Thymus (tissue), 14 donors: Measurements from ENCODE around the gene CRIP1. TPM values are rescaled to one million over a fixed set of nuclear protein-coding genes. Genes with fewer than 3 reads are reported as not detected.

Experiments used
- DNase-seq, 9 donors: peaks; one replicate each; pipeline ENCODE4 v3.0.0-alpha.2; 2013; ENCODE audit warnings: low spot score in 9 of 9, low read depth in 6 of 9, missing footprints in 1 of 9
- H3K27ac ChIP-seq, 2 donors: one replicate each; pipeline ENCODE4 v1.5.1; 2013; ENCODE audit warnings: control low read depth in 1 of 2, low read depth in 1 of 2, low read length in 1 of 2, mild to moderate bottlenecking in 1 of 2, moderate library complexity in 1 of 2
- H3K27me3 ChIP-seq, 2 donors: one replicate each; pipeline ENCODE4 v1.5.1; 2013; ENCODE audit warnings: low read length in 1 of 2; ENCODE audit not compliant: control insufficient read depth in 2 of 2, insufficient read depth in 1 of 2
- H3K36me3 ChIP-seq, 2 donors: one replicate each; pipeline ENCODE4 v1.5.1; 2013; ENCODE audit warnings: low read length in 1 of 2, mild to moderate bottlenecking in 1 of 2, moderate library complexity in 1 of 2; ENCODE audit not compliant: control insufficient read depth in 2 of 2, insufficient read depth in 2 of 2
- H3K4me1 ChIP-seq, 2 donors: one replicate each; pipeline ENCODE4 v1.5.1; 2013; ENCODE audit warnings: low read length in 2 of 2; ENCODE audit not compliant: control insufficient read depth in 2 of 2, insufficient read depth in 2 of 2
- H3K4me3 ChIP-seq, 2 donors: one replicate each; pipeline ENCODE4 v1.5.1; 2013; ENCODE audit warnings: low read length in 2 of 2, control low read depth in 1 of 2, mild to moderate bottlenecking in 1 of 2
- H3K9me3 ChIP-seq, 2 donors: one replicate each; pipeline ENCODE4 v1.5.1; 2013; ENCODE audit warnings: low read length in 1 of 2, mild to moderate bottlenecking in 1 of 2; ENCODE audit not compliant: control insufficient read depth in 2 of 2, insufficient read depth in 1 of 2
- WGBS: extraction: QIAGEN DNeasy Blood & Tissue Kit; methylation state at CpG from one replicate; pipeline ENCODE4 v1.1.7; 2013; 5-methylcytosine and 5-hydroxymethylcytosine counted together
- long read RNA-seq, 10 donors: transcript quantifications; one replicate each; lab custom pipeline, GENCODE V29; 2026
- polyA plus RNA-seq: library from polyadenylated mRNA; stranded (reverse); fragments of 200-250 nt; gene quantifications from one replicate; pipeline ENCODE4 v1.2.3, GENCODE V29; 2013
- total RNA-seq: library from RNA; stranded (reverse); fragments of 120-200 nt; gene quantifications from one replicate; pipeline ENCODE4 v1.2.4, GENCODE V29; 2013
- donor health status: healthy.

Gene CRIP1
- total RNA-seq (108 TPM), polyA plus RNA-seq (471 TPM)
- long read RNA-seq, donor 1, partial matches to known transcripts = 0 of 6 reads
- long read RNA-seq, donor 1, other reads (novel, unspliced or antisense) = 0 of 6 reads
- long read RNA-seq, donor 2 = 0 reads
- long read RNA-seq, donor 3, transcript CRIP1-204 (2 exons, 1,443 nt) = minor isoform, 8 of 193 reads
- long read RNA-seq, donor 3, transcript CRIP1-206 (3 exons, 2,241 nt) = minor isoform, 12 of 193 reads
- long read RNA-seq, donor 3, transcript CRIP1-201 (5 exons, 1,311 nt) = major isoform, 131 of 193 reads
- long read RNA-seq, donor 3, transcript CRIP1-205 (4 exons, 638 nt) = minor isoform, 37 of 193 reads
- long read RNA-seq, donor 3, partial matches to known transcripts = 5 of 193 reads
- long read RNA-seq, donor 3, other reads (novel, unspliced or antisense) = 0 of 193 reads
- long read RNA-seq, donor 4, transcript CRIP1-204 (2 exons, 1,443 nt) = minor isoform, 5 of 105 reads
- long read RNA-seq, donor 4, transcript CRIP1-205 (4 exons, 638 nt) = minor isoform, 22 of 105 reads
- long read RNA-seq, donor 4, transcript CRIP1-201 (5 exons, 1,311 nt) = major isoform, 72 of 105 reads
- long read RNA-seq, donor 4, transcript CRIP1-206 (3 exons, 2,241 nt) = minor isoform, 6 of 105 reads
- long read RNA-seq, donor 4, partial matches to known transcripts = 0 of 105 reads
- long read RNA-seq, donor 4, other reads (novel, unspliced or antisense) = 0 of 105 reads
- long read RNA-seq, donor 5, transcript CRIP1-206 (3 exons, 2,241 nt) = minor isoform, 16 of 205 reads
- long read RNA-seq, donor 5, transcript CRIP1-204 (2 exons, 1,443 nt) = minor isoform, 5 of 205 reads
- long read RNA-seq, donor 5, transcript CRIP1-205 (4 exons, 638 nt) = minor isoform, 25 of 205 reads
- long read RNA-seq, donor 5, transcript CRIP1-201 (5 exons, 1,311 nt) = major isoform, 159 of 205 reads
- long read RNA-seq, donor 5, partial matches to known transcripts = 0 of 205 reads
- long read RNA-seq, donor 5, other reads (novel, unspliced or antisense) = 0 of 205 reads
- long read RNA-seq, donor 6, transcript CRIP1-201 (5 exons, 1,311 nt) = major isoform, 84 of 98 reads
- long read RNA-seq, donor 6, transcript CRIP1-205 (4 exons, 638 nt) = minor isoform, 8 of 98 reads
- long read RNA-seq, donor 6, partial matches to known transcripts = 0 of 98 reads
- long read RNA-seq, donor 6, other reads (novel, unspliced or antisense) = 0 of 98 reads
- long read RNA-seq, donor 7, transcript CRIP1-201 (5 exons, 1,311 nt) = major isoform, 77 of 103 reads
- long read RNA-seq, donor 7, transcript CRIP1-205 (4 exons, 638 nt) = minor isoform, 19 of 103 reads
- long read RNA-seq, donor 7, partial matches to known transcripts = 0 of 103 reads
- long read RNA-seq, donor 7, other reads (novel, unspliced or antisense) = 0 of 103 reads
- long read RNA-seq, donor 8, transcript CRIP1-201 (5 exons, 1,311 nt) = major isoform, 45 of 49 reads
- long read RNA-seq, donor 8, partial matches to known transcripts = 0 of 49 reads
- long read RNA-seq, donor 8, other reads (novel, unspliced or antisense) = 0 of 49 reads
- long read RNA-seq, donor 9, transcript CRIP1-205 (4 exons, 638 nt) = minor isoform, 10 of 61 reads
- long read RNA-seq, donor 9, transcript CRIP1-201 (5 exons, 1,311 nt) = major isoform, 47 of 61 reads
- long read RNA-seq, donor 9, partial matches to known transcripts = 0 of 61 reads
- long read RNA-seq, donor 9, other reads (novel, unspliced or antisense) = 0 of 61 reads
- long read RNA-seq, donor 10, transcript CRIP1-205 (4 exons, 638 nt) = minor isoform, 14 of 90 reads
- long read RNA-seq, donor 10, transcript CRIP1-206 (3 exons, 2,241 nt) = minor isoform, 5 of 90 reads
- long read RNA-seq, donor 10, transcript CRIP1-201 (5 exons, 1,311 nt) = major isoform, 70 of 90 reads
- long read RNA-seq, donor 10, partial matches to known transcripts = 0 of 90 reads
- long read RNA-seq, donor 10, other reads (novel, unspliced or antisense) = 0 of 90 reads

GRCh38 chr14:105486163-105486973 is at the start of gene CRIP1:
TSS of gene CRIP1 (plus strand) at chr14:105486886. CDS start at chr14:105487260, 374 bp downstream.
- H3K4me1 ChIP-seq = peaks cover 31 to 74% of the 10 kb centered on the region in 2 donors
- 10% methylated on average over 56 of the region's 56 CpGs for WGBS
- peak within 1 kb of the TSS; percentile 66 to 86 for H3K27ac ChIP-seq
- DNase-seq = no peak
- H3K27me3 ChIP-seq = peaks cover 17 to 68% of the 10 kb centered on the region in 2 donors
- no peaks in the 10 kb centered on the region for H3K36me3 ChIP-seq
- H3K9me3 ChIP-seq = peaks cover 0 to 2% of the 10 kb centered on the region in 2 donors
- peak within 1 kb of the TSS; percentile 61 to 62 for H3K4me3 ChIP-seq

GRCh38 chr14:105436891-105437722 is 49.6 kb upstream of the CRIP1 start:
- H3K9me3 ChIP-seq = peaks cover 2 to 16% of the 10 kb centered on the region in 2 donors
- no peak for DNase-seq
- no peak overlapping the region for H3K27ac ChIP-seq
- H3K27me3 ChIP-seq = no peaks in the 10 kb centered on the region
- WGBS = 93% methylated on average over 31 of the region's 31 CpGs
- H3K4me1 ChIP-seq = no peaks in the 10 kb centered on the region
- H3K4me3 ChIP-seq = no peak overlapping the region
- H3K36me3 ChIP-seq = peaks cover 28 to 46% of the 10 kb centered on the region in 2 donors

GRCh38 chr14:105437723-105438500 is 48.8 kb upstream of the CRIP1 start:
- H3K4me3 ChIP-seq = no peak overlapping the region
- no peak for DNase-seq
- no peaks in the 10 kb centered on the region for H3K4me1 ChIP-seq
- H3K9me3 ChIP-seq = peaks cover 3 to 16% of the 10 kb centered on the region in 2 donors
- H3K27ac ChIP-seq = no peak overlapping the region
- 98% methylated on average over 18 of the region's 18 CpGs for WGBS
- peaks cover 35 to 54% of the 10 kb centered on the region in 2 donors for H3K36me3 ChIP-seq
- H3K27me3 ChIP-seq = no peaks in the 10 kb centered on the region

GRCh38 chr14:105439179-105439578 is 47.5 kb upstream of the CRIP1 start:
- Histone ChIP-seq H3K9me3 (peaks cover 3 to 16% of the 10 kb centered on the region in 2 donors), H3K27me3 (no peaks in the 10 kb centered on the region), H3K36me3 (peaks cover 42 to 58% of the 10 kb centered on the region in 2 donors), H3K4me1 (no peaks in the 10 kb centered on the region), H3K4me3 (no peak overlapping the region), H3K27ac (no peak overlapping the region)
- no peak for DNase-seq
- 95% methylated on average over 11 of the region's 11 CpGs for WGBS

GRCh38 chr14:105439710-105440553 is 46.8 kb upstream of the CRIP1 start:
- Histone ChIP-seq H3K4me1 (no peaks in the 10 kb centered on the region), H3K4me3 (no peak overlapping the region), H3K36me3 (peaks cover 42 to 60% of the 10 kb centered on the region in 2 donors), H3K9me3 (peaks cover 3 to 16% of the 10 kb centered on the region in 2 donors), H3K27ac (no peak overlapping the region), H3K27me3 (no peaks in the 10 kb centered on the region)
- no peak for DNase-seq
- WGBS = 96% methylated on average over 33 of the region's 33 CpGs

- Histone ChIP-seq H3K4me3 (no peak overlapping the region), H3K27ac (no peak overlapping the region), H3K27me3 (no peaks in the 10 kb centered on the region), H3K4me1 (no peaks in the 10 kb centered on the region), H3K36me3 (peaks cover 42 to 66% of the 10 kb centered on the region in 2 donors), H3K9me3 (peaks cover 3 to 11% of the 10 kb centered on the region in 2 donors)
- DNase-seq = no peak
- WGBS = 97% methylated on average over 15 of the region's 15 CpGs
Observed at GRCh38 chr14:105440554-105440900, 46.2 kb upstream of the CRIP1 start.
